Astrocyte of the hippocampus (primary cell): ENCODE data around the gene CRYZ.
"Not testable (repeated sequence)": the region's sequence is repeated elsewhere in the genome, so short reads cannot be mapped to it uniquely, and the experiment has no call there.

ENCODE experiments used
- DNase-seq: peaks from one replicate; pipeline ENCODE4 v3.0.0; 2011; ENCODE audit warnings: low read depth, low spot score

The CRYZ gene, protein sequence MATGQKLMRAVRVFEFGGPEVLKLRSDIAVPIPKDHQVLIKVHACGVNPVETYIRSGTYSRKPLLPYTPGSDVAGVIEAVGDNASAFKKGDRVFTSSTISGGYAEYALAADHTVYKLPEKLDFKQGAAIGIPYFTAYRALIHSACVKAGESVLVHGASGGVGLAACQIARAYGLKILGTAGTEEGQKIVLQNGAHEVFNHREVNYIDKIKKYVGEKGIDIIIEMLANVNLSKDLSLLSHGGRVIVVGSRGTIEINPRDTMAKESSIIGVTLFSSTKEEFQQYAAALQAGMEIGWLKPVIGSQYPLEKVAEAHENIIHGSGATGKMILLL

DNA sequence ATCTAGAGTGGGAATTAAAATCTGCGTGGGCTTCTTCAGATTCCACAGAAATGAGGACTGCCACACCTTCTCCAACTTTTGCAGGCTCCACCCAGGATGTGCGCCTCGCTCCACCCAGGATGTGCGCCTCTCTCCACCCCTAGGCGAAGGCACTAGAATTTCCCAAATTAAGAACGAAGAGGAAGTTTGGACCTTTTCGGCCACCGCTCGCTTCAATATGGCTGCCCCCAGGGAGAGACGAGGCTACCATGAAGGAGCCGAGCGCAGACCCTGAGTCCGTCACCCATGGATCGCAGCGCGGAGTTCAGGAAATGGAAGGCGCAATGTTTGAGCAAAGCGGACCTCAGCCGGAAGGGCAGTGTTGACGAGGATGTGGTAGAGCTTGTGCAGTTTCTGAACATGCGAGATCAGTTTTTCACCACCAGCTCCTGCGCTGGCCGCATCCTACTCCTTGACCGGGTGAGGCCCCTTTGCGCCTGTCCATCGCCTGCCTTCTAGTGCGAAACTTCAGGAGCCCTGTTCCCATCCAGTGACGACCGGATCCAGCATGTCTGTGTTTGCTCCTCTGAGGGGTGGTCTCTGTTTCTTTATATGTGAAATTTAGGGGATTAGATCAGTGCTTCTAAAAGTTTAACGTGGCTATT lies at the start of gene CRYZ, which contains the start of gene TYW3:
CRYZ (minus strand) TSS at position 91 of the 644 bp plus-strand sequence. CDS start 8,229 bp downstream, outside the sequence.
TYW3 (plus strand) TSS at position 193 of the 644 bp plus-strand sequence; CDS start at position 286, 93 bp downstream.
- peak; percentile 96 for DNase-seq

DNA sequence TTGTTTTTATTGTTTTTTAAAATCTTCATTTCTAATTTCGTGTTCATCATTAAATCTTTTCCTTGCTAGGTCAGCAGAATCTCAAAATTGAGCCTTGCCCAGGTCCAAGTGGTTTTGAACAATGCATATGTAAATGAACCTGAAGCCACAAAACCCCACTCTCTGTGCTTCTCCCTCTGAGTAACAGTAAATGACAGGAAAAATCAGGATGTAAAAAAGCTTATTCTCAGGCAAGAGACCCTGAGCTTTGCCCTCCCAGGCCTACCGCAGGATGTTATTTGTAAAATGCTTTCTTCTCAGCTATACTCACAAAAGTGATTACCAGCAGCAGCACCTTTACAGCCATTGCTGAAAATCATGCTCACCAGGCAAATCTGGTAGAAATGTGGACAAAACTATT lies 47.7 kb upstream of the CRYZ start:
- DNase-seq, result peak; percentile 70

DNA sequence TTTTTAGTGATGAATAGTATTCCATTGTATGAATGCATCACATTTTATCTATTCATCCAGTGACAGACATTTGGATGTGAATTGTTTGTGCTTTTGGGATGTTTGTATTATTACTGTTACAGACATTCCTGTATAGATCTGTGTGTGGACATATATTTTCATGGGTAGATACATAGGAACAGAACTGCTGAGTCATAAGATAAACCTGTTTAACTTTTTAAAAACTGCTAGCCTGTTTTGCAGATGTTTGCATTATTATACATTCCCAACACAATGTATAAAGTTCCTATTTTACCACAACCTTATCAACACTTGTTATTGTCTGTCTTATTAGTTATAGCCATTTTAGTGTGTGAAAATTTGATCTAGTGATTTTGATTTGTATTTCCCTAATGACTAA lies 46.9 kb upstream of the CRYZ start:
- DNase-seq, result no peak

DNA sequence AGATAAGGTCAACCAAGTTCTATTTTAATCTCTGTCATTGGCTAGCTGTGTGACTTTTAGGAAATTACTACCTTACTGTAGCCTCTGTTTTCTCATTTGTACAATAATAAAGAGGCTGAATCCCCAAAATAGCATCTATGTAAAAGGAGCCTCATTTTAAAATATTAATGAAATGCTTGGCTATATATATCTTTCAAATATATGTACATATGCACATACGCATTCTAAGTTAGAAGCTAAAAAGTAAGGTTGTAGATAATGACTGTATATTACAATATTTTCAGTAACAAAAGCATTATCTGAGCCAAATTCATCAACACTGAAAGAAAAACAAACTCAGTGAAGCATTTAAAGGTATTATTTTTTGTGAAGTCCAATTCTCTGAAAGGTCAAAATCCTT lies 44.7 kb upstream of the CRYZ start:
- no peak for DNase-seq

DNA sequence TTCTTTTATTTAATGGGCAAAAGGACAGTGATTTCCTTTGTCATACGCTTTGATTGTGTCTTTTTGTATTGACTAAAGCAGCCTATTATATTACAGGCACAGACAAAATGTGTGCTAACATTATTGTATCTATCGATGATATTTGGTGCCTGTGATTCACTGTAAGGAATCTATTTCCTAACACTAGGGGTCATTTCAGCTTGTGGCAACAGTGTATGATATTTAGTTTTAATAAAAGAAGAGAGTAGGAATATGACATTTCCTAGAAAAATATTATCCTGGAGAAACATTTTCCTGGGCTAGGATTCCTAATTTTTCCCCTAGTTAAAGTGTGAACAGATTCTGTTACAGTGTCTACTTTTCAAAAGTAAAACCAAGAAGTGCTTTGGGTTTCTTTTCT lies 42.9 kb upstream of the CRYZ start:
- no peak for DNase-seq

DNA sequence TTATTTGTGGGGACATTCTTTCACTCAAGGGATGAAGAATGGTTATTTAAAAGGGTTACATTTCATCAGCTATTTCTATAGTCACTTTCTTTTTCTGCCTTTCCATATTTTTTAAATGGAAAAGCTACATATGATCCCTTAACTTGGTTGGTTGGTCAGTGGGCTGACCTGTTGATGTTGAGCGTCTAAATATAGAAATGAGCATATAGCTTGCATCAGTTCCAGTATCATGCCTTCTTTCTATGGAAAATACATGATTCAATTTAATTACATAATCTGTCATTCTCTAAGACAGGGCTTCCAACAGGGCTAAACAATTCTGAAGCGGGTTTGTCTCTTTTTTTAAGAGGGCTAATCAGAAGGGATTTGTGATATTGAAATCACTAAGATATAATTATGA lies 40.7 kb upstream of the CRYZ start:
- DNase-seq, result no peak

DNA sequence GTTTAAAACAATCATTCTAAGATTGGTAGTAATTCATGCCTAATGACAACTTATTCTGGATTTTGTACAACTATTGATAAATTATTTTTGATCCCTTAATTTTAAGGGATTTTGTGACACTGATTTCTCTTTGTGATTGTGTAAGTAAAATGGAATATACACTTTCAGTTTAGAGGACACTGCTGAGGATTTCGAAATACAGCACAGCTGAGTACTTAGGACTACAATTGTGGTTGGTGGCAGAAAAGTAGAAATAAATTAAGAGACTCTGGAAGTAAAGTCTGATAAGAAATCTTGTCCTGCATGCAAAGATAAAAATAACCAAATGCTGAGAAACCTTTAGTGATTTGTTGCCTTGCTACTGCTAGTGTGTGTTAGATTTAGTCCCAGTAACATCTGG lies 40.1 kb upstream of the CRYZ start:
- no peak for DNase-seq

DNA sequence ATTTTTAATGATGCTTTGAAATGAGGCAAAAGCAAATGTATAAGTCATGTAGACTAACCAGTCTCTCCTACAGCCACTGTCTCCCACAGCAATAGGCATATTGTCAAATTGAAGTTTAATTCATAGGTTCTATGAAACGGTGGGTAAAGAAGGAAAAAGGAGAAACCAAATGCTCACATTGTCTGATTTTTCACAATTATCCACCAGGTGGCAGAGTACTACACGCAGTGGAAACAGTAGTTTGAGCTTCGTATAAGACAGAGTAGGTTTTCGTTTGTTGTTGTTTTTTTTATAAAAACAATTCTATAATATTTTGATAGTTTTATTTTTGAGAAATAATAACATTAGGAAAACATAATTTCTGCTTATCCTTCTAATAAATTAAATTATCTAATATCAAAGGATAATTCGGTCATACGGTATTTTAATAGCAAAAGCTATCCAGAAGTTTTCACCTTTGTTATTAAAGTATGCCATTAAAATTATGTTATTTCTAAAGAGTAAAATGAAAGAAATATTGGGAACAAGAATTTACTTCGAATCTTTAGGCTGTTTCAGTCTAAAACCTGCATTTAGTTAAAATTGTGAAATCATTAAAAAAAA lies 39.2 kb upstream of the CRYZ start:
- peak; percentile 69 for DNase-seq

DNA sequence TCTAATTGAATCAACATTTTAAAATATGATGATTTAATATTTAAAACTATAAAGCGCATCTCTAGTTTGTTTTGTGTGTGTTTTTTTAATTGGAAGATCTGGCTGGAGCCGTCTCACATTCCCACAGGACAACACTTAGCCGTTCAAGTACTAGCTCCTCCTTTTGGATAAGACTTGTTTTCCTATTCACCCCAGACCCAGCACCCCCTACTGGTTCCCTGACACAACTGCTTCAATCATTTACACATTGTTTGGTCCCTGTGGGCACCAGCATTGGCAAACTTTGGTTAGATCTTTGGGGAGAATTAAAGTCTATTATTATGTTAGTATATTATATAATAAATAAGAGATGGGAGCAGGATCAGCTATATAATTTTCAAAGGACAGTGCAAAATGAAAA lies 34.6 kb upstream of the CRYZ start:
- DNase-seq, result peak; percentile 2

DNA sequence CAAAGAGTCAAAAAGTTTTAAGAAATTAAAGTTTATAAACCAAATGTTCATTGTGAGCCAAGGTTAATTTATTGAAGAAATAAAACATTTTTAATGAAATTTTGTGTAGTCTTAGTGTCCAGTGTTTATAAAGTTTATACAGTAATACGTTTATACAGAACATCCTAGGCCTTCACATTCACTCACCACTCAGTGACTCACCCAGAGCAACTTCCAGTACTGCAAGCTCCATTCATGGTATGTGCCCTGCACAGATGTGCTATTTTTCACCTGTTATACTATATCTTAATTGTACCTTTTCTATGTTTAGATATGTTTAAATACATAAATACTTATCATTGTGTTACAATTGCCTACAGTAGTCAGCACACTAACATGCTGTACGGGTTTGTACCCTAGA lies 33.7 kb upstream of the CRYZ start:
- DNase-seq, result no peak

DNA sequence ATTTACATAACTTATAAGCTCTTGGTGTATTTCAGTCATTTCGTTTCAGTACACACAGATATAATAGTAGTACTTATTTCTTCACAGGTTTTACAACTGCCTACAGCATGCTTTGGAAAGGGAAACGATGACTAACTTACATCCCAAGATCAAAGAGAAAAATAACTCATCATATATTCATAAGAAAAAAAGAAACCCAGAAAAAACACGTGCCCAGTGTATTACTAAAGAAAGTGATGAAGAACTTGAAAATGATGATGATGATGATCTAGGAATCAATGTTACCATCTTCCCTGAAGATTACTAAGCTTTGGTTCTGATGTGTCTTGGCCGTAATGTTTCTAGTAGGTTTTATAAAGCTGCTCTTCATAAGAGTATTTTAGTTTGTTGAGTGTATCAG lies 31.0 kb upstream of the CRYZ start:
- DNase-seq, result no peak

DNA sequence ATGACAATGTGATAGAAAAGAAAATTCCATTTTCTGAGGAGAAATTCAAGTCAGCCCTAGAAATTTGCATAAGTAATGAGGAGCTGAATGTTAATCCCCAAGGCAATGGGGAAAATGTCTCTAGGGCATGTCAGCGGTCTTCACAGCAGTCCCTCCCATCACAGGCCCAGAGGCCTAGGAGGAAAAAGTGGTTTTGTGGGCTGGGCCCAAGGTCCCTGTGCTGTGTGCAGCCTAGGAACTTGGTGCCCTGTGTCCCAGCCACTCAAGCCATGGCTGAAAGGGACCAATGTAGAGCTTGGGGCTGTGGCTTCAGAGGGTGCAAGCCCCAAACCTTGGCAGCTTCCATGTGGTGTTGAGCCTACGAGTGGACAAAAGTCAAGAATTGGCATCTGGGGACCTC lies 23.8 kb upstream of the CRYZ start:
- DNase-seq, result not testable (repeated sequence)

DNA sequence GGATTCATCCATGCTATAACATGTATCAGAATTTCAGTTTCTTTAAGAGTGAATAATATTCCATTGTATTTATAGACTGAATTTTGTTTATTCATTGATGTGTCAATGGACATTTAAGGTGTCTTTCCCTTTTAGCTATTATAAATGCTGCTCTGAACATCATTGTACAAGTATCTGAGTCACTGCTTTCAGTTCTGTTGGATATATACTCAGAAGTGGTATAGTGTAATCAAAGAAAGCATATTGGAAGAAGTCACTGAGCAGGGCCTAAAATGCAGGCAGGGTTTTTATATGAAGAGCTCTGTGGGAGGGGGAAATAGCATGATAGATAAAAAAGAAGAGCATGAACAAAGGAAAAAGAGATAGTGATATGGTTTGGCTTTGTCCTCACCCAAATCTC lies 22.6 kb upstream of the CRYZ start:
- DNase-seq, result no peak

DNA sequence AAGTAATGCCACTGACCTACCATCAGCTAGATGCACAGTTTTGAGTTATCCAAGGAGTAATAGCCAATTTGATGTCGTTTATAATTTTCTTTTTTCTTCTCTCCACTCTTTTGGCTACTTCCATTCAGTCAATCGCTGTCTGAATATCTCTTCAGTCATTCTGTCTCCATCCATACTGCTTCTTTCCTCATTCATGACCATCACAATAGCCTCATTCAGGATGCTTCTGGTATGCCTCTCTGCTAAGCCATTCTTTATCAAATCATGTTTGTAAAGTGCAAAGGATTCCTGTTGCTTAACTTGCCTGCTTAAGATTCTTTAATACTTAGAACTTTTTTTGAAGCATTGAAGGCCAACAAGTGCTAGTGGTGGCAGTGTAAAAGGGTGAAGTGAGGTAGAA lies 20.3 kb upstream of the CRYZ start:
- DNase-seq, result no peak

DNA sequence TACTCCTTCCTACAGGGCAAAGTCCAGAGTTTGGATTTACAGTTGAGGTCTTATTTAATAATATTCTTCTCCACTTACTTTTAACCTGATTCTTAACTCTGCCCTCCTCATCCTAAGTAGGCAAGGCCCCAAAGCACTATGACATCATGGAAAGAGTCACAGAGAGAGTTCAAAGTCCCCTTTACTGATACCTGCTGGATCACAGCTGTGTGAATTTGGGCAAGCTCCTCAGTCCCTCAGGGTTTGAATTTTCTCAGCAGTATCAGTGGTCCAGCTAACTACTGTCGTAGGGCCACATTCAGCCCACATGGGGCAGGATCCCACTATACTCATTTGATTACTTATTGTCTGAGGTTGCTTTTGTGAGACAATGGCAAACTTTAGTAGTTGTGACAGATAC lies 16.1 kb upstream of the CRYZ start:
- DNase-seq, result no peak

DNA sequence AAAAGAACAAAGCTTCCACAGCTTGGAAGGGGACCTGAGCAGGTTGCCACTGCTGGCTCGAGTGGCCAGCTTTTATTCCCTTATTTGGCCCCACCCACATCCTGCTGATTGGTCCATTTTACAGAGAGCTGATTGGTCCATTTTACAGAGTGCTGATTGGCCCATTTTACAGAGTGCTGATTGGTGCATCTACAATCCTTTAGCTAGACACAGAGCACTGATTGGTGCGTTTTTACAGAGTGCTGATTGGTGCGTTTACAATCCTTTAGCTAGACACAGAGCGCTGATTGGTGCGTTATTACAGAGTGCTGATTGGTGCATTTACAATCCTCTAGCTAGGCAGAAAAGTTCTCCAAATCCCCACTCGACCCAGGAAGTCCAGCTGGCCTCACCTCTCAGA lies 12.4 kb upstream of the CRYZ start:
- not testable (repeated sequence) for DNase-seq

DNA sequence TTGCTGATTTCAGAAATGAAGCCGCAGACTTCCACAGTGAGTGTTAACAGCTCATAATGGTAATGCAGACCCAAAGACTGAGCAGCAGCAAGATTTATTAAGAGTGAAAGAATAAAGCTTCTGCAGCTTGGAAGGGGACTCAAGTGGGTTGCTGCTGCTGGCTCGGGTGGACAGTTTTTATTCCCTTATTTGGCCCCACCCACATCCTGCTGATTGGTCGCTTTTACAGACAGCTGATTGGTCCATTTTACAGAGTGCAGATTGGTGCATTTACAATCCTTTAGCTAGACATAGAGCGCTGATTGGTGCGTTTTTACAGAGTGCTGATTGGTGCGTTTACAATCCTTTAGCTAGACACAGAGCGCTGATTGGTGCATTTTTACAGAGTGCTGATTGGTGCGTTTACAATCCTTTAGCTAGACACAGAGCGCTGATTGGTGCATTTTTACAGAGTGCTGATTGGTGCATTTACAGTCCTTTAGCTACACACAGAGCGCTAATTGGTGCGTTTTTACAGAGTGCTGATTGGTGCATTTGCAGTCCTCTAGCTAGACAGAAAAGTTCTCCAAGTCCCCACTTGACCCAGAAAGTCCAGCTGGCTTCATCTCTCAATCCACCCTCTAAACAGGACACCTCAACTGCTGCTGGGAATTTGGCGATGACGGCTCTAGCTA lies 7.6 kb upstream of the CRYZ start:
- not testable (repeated sequence) for DNase-seq

DNA sequence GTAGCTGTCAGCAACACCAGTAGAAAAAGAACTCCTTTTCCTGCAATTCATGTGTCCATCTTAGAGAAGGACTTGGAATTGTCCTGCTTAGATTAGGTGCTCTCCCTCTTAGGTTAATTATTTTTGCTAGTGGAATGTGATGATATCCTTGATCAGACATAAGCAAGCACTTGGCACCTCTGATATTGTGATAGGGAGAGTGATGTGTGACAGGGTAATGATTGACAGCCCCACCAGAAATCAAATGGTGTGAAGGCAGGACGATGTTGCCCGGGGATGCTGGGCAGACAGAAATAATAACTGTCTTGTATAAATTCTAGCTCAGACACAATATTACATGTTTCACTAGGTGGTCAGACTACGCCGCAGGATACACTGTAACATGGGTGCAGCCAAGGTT lies 4.5 kb upstream of the CRYZ start:
- DNase-seq, result no peak

DNA sequence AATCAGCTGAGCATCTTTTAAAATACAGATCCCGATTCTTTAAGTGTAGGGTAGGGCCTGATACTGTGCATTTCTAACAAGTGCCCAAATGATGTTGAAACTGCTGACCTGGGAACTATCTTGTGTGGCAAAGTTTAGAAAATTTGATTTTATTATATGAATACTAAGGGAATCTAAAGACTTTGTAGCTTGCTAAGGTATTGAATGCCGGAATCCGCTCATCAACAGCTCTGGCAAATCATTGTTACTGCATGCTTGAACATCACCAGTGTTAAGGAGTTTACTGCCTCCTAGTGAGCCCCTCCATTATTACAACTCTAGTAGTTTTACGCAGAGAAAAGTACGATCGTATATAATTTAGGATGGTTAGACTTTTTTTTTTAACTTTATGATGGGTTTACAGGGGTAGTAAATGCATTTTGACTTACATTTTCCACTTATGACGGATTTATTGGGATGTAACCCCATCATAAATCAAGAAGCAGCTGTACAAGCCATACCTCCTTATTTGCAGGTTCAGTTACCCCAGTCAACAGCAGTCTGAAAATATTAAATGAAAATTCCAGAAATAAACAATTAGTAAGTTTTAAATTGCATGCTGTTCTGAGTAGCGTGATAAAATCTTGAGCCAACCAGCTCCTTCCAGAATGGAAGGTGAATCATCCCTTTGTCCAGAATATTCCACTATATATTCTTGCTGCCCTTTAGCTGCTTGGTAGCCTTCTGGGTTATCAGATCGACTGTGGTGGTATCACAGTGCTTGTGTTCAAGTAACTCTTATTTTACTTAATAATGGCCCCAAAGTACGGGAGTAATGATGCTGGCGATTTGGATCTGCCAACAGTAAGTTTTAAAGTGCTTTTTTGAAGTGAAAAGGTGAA lies 994 bp upstream of the CRYZ start:
- DNase-seq, result peak; percentile 86

DNA sequence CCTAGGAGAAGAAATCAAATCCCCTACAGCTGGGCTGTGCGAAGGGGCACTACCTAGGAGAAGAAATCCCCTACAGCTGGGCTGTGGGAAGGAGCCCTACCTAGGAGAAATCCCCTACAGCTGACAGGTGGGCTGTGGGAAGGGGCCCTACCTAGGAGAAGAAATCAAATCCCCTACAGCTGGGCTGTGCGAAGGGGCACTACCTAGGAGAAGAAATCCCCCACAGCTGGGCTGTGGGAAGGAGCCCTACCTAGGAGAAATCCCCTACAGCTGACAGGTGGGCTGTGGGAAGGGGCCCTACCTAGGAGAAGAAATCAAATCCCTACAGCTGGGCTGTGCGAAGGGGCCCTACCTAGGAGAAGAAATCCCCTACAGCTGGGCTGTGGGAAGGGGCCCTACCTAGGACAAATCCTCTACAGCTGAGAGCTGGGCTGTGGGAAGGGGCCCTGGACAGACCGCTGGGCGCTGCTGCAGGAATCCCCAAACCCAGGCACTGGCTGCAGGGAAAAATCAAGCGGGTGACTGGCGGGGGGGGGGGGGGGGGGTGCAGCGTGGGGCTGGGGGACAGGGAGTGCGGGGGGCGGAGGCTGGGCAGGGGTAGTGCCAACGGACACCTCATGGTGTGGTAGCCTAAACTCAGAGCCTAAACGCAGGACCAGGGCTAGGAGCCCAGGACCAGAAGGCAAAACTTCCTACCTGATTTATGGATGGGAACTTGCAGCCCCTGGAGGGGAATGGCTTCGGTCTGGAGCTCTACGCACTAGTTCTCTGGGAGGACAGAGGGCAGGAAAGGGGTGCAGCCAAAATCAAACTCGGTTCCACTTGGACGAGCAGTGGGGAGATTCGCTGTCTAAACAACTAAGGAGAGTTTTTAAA lies 541 bp downstream of the CRYZ start:
- DNase-seq, result not testable (repeated sequence)
